NT2/D1 (cell line): Measurements from ENCODE around the gene SLC8A1.

Experiments used
- SUZ12 ChIP-seq: IDR thresholded peaks from 2 replicates; pipeline ENCODE4 v1.6.1; 2011; ENCODE audit not compliant: insufficient read length, insufficient read depth; ENCODE audit errors: extremely low read depth
- YY1 ChIP-seq: IDR thresholded peaks from 2 replicates; pipeline ENCODE4 v1.6.1; 2011; ENCODE audit not compliant: insufficient read length, insufficient read depth

DNA sequence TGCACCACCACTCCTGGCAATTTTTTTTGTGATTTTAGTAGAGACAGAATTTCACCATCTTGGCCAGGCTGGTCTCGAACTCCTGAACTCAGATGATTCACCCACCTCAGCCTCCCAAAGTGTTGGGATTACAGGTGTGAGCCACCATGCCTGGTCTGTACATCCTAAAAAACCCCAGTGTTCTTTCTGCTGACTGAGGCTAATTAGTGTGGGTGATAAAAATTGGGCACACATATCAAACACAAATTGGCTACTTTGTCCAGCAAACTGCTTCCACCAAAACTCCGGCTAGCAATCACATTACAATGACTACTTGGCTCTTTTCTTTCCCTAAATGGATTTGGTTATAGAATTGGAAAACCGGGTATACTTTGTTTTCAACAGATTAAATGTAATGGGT, 153.9 kb downstream of the SLC8A1 start:
- TF ChIP-seq YY1 (no peak), SUZ12 (no peak)
